GM19395 (cell line): ENCODE results near the gene DNAJC7.
A peak's percentile ranks its signal among the peaks of the same experiment; 100 is the strongest.

Experiments used
- ATAC-seq: cut with Tn5 transposase; IDR thresholded peaks from one replicate; pipeline ENCODE4 v1.9.1; 2021; ENCODE audit warnings: mild to moderate bottlenecking, moderate library complexity; ENCODE audit not compliant: unreplicated experiment

Gene DNAJC7

DNA sequence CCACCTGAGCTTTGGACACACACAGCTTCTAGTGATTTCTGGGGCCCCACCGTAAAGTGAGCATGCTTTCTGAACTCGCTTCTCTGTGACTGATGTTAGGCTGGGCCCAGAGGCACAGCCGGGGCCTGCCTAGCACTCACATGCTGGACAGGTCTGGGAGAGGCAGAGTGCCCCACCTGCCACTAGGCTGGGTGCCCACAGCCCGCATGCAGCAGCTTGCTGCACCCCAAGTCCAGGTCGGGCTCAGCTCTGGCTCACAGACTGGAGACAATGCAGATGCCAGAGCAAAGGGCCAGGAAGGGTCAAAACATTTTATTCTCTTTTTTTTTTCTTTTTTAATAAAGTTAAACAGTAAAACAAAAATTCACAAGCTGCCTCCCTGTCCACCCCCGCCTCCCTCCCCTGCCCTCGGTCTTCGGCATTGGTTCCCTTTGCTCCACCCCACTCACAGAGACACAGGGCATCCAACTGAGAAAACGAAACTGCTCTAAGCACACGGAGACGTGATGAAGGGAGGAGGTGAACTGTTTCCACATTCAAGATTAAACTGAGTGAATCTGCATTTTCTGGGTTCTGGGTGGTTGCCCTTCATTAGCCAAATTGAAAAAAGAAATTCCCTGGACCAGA lies 41.0 kb downstream of the DNAJC7 start:
- ATAC-seq, result no peak

- no peak for ATAC-seq
Measured at GRCh38 chr17:41975099-41976083, 41.8 kb downstream of the DNAJC7 start.

GRCh38 chr17:41974658-41975057 lies 42.6 kb downstream of the DNAJC7 start:
- no peak for ATAC-seq

GRCh38 chr17:41974031-41974430 lies 43.2 kb downstream of the DNAJC7 start:
- ATAC-seq, result no peak

- no peak for ATAC-seq
Measured at GRCh38 chr17:41973408-41973811, 43.8 kb downstream of the DNAJC7 start.

DNA sequence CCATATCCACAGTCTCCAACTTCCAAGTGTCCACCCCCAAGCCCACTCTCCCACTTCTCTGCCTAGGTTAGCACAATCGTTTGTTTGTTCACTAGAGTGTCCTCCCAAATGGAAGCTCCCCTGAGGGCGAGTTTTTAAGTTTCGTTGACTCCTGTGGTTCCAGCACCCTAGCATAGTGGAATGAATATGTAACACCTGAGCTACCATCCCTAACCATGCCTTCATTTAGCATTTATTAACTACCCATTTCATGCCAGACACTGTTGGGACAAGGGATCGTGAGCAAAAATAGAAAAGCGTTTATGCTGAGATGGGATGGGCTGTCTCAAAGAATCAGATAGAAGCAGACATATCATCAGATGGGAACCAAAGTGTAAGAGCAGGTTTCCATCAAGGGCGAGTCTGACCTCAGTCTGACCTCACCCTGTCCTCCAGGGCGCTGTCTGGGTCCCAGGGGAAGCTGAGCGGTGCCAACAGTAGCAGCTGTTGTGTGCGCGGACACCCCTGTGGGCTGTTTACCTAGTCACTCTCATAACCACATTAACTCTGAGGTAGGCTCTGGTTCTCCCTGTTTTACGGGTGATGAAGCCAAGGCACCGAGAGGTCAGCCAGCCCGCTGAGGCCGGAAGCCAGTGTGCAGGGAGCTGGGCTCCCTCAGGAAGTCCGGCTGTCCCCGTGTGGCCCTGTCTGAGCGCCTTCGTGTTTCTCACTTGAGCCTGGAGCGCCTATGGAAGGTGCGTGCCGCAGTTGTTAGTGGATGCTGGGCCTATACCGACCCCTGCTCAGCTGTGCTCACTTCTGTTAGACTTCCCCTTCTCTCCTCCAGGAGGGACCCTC lies 44.5 kb downstream of the DNAJC7 start:
- no peak for ATAC-seq

GRCh38 chr17:41971721-41972523 lies 45.3 kb downstream of the DNAJC7 start:
- ATAC-seq, result no peak

DNA sequence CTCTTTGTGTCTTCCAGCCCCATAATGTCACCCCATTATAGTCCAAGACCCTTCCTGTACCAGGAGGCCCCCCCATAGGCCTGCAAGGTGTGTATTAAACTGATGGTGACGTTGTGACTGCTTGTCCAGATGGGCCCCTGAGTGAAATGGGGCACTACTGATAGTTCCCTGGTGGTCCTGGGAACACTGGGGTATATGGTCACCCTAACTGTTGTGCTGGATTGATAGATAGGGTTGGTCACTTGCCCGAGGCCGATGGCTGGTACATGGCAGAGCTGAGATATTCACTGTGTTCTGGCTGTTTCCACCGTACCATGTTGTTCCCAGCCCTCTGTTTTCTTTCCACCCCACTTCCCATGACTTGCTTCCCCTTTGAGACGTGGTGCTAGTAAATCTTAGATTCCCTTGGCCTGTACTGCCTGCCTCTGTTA lies 46.3 kb downstream of the DNAJC7 start:
- ATAC-seq, result no peak

DNA sequence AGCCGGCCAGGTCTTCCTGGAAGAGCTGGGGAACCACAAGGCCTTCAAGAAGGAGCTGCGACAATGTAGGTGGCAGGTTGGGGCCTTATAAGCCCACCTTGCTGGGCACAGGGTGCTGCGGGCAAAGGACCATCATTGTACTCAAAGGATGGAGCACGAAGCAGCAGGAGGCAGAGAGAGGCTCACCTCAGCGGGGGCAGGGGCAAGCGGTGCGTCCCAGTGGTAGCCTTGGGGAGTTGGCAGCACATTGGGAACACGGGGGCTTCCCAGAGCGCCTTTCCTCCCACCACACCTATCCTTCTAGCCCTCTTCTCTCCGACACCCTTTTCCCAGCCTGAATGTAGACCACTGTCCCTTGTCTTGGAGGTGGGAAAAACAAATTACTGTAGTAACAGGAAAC lies 48.6 kb downstream of the DNAJC7 start:
- ATAC-seq, result no peak

- no peak for ATAC-seq
Measured at GRCh38 chr17:41967921-41968578, 49.2 kb downstream of the DNAJC7 start.

DNA sequence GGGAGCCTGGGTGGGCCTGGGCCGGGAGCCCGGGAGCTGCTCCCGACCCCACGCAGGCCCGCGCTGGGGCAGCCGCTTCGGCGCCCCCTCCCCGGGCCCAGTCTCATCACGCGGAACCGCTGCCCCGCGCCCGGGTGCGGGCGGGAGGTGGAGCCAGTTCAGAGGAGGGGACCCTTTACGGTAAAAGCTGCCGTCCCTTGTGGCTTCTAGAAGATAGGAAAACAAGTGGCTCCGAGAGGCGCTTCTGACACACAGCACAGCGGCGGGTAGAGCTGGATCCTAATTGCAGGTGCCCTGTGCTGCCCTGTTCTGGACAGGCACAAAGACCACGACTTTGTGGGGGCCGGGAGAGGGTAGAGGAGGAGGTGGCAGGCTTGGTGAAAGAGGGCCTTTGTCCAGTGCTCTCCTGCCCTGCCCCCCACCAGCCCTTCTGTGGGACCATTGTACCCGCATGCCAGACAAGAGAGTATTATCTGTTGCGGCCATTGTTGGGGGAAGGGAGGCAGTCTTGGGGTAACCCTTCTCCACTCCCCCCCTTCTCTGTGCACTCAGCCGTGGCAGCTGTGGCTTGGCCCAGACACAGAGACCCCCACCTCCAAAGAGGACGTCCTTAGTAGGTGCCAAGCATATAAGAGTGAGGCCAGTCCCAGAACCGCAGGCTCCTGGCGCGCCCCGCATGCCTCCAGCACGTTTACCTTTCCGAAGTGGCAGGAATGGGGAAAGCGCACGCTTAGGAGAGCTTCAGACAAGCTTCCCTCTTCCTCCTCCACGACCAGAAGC lies 49.9 kb downstream of the DNAJC7 start:
- ATAC-seq, result peak; percentile 30

- ATAC-seq, result peak; percentile 65
Measured at GRCh38 chr17:41966463-41967140, 50.6 kb downstream of the DNAJC7 start, which contains the start of gene CNP. Gene CNP, plus strand, starts transcription at chr17:41966795. Its CDS starts 90 bp downstream, at chr17:41966885.

DNA sequence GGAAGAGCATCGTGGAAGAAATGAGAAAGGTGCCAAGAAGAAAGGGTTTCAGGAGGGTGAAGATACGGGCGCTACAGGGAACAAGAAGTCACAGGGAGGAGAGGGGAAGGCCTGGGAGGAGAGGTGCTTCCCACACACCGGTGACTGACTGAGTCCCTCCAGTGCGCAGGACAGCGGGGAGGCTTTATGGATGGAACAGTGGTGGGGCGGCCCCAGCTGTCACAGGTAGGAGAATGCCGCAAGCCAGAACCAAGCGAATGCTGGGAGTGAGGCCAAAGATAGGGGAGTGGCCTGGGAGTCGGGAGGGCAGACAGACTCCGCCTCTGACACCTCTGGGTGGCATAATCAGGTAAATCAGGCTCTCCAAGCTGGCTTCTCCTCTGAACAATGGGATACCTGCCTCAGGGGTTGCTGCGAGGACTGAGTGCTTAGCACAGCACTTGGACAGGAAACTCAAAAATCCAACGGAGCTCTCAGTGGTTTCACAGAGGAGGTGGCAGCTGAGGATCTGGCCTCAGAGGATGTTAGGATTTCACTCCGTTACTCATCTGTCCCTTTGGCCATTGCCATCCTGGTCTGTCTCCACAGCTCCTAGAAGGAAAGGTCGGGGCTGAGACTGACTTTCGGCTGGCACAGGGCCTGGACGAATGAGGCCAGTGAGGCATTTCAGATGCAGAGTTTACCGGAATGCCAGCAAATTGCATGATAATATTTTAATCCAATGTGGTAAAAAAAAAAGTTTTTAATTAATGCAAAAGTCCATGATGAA lies 51.4 kb downstream of the DNAJC7 start:
- no peak for ATAC-seq

GRCh38 chr17:41962768-41963434 lies 54.3 kb downstream of the DNAJC7 start:
- no peak for ATAC-seq

DNA sequence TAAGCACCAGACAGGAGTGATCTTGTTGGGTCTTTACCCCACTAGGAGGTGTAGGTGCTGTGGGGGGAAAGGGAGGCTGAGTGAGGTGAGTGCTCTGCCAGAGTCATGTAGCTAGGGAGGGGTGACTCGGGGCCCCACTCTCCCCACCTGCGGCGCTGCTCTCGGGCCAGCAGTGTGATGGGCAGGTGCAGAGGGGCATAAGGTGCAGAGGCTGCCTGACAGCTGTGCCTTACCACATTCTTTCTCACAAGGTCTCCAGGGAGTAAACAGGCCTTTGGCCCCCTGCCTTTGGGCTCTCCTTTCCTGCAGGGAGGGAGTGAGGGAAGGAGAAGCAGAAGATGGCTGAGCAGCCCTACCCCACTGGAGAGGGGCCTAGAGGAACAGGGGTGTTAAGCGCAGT lies 55.1 kb downstream of the DNAJC7 start:
- no peak for ATAC-seq

GRCh38 chr17:41959336-41960095 lies 57.7 kb downstream of the DNAJC7 start:
- no peak for ATAC-seq

DNA sequence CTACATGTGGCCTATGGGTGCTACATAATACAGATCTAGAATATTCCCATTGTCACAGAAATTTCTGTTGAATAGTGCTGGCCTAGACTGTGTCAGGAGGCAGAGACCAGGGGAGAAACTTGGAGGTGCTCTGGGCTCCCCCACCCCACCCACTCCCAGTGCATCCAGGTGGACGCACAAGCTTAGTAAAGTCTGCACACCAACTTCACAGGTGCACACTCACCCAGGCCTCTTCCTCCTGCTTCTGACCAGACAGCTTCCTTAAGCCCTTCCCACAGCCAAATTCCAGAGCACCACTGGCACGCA lies 58.3 kb downstream of the DNAJC7 start:
- ATAC-seq, result no peak
